HCT116 (cell line): Measurements from ENCODE around the gene ZNF282. TPM values are rescaled to one million over a fixed set of nuclear protein-coding genes. Genes with fewer than 3 reads are reported as not detected.

Experiments used
- ATAC-seq: fragments of 200-7000 bp; cut with Tn5 transposase; 2 replicates; pipeline ENCODE4 v1.9.1; 2020; ENCODE audit warnings: mild to moderate bottlenecking, moderate library complexity
- Bru-seq: library from RNA; stranded (reverse); fragments of 400-500 nt; gene quantifications from one replicate; lab custom pipeline; 2021; lab: Mats Ljungman, UMichigan
- BruChase-seq, 2 experiments: library from RNA; stranded (reverse); fragments of 400-500 nt; gene quantifications; one replicate each; lab custom pipeline; 2021; lab: Mats Ljungman, UMichigan
- BruUV-seq: library from RNA; stranded (reverse); fragments of 400-500 nt; replicated peaks from 2 replicates; lab custom pipeline; 2021; lab: Mats Ljungman, UMichigan
- CTCF ChIA-PET: fragments of 300-600 bp; sonication (Branson Sonifier 250); formaldehyde crosslinking; loops from one replicate; lab custom pipeline; 2021; ENCODE audit warnings: antibody characterized with exemption; lab: Charles Lee
- POLR2A ChIA-PET: fragments of 300-600, 350-600 bp; sonication (Branson Sonifier 250); formaldehyde crosslinking; loops from one replicate; lab custom pipeline; 2021; ENCODE audit warnings: antibody characterized with exemption; lab: Charles Lee
- RAD21 ChIA-PET, 2 experiments: fragments of 300-600 bp; sonication (Branson Sonifier 250); formaldehyde crosslinking; loops; one replicate each; lab custom pipeline; 2023; ENCODE audit warnings: low total read pairs in 2 of 2; ENCODE audit not compliant: uncharacterized antibody in 2 of 2, unreplicated experiment in 2 of 2, low non-redundant PET in 1 of 2; lab: Charles Lee
- DNase-seq: peaks from one replicate; pipeline ENCODE4 v3.0.0-alpha.2; 2010; ENCODE audit warnings: low read depth, low spot score
- H2AFZ ChIP-seq: fragments of 200-600 bp; shearing (Covaris generic), sonication (generic); 2 replicates; pipeline ENCODE4 v1.6.1; 2017; ENCODE audit warnings: low read depth, mixed run types, mixed read lengths, antibody characterized with exemption, low read length; ENCODE audit not compliant: poor library complexity, severe bottlenecking
- H3K27ac ChIP-seq: 2 replicates; pipeline ENCODE4 v1.5.1; 2012; ENCODE audit warnings: low read depth, low read length
- H3K27me3 ChIP-seq: fragments of 200-600 bp; sonication (generic); 2 replicates; pipeline ENCODE4 v1.6.1; 2016; ENCODE audit warnings: mixed run types, low read length, mixed read lengths; ENCODE audit not compliant: insufficient read depth
- H3K36me3 ChIP-seq, 2 experiments: fragments of 200-500 bp in 1 of 2; fragments of 200-600 bp in 1 of 2; sonication (Bioruptor generic) in 1 of 2; sonication (generic) in 1 of 2; 2 replicates each; pipeline versions ENCODE4 v1.5.1 to v1.6.1; 2014 to 2016; ENCODE audit warnings: low read length in 2 of 2, inconsistent platforms in 1 of 2, mixed read lengths in 1 of 2, mixed run types in 1 of 2; ENCODE audit not compliant: insufficient read depth in 2 of 2, control insufficient read depth in 1 of 2
- H3K4me1 ChIP-seq, 2 experiments: fragments of 200-600 bp in 1 of 2; sonication (generic) in 1 of 2; 2 replicates each; pipeline versions ENCODE4 v1.5.1 to v1.6.1; 2012 to 2017; ENCODE audit warnings: low read length in 2 of 2, inconsistent platforms in 1 of 2, mild to moderate bottlenecking in 1 of 2, mixed read lengths in 1 of 2, mixed run types in 1 of 2, moderate library complexity in 1 of 2; ENCODE audit not compliant: insufficient read depth in 2 of 2, control insufficient read depth in 1 of 2
- H3K4me2 ChIP-seq: fragments of 200-600 bp; sonication (generic); 2 replicates; pipeline ENCODE4 v1.6.1; 2017; ENCODE audit warnings: mixed run types, low read length, mixed read lengths
- H3K4me3 ChIP-seq, 2 experiments: fragments of 200-600 bp in 1 of 2; sonication (generic) in 1 of 2; replicated peaks in 1 of 2; 2 replicates each; pipeline ENCODE4 v1.5.1; 2011 to 2016; ENCODE audit warnings: low read length in 2 of 2, control low read depth in 1 of 2, low read depth in 1 of 2, mild to moderate bottlenecking in 1 of 2, mixed read lengths in 1 of 2, mixed run types in 1 of 2
- H3K79me2 ChIP-seq: fragments of 200-600 bp; sonication (generic); 2 replicates; pipeline ENCODE4 v1.6.1; 2017; ENCODE audit warnings: mild to moderate bottlenecking, mixed run types, low read length, moderate library complexity, mixed read lengths; ENCODE audit not compliant: insufficient read depth
- H3K9ac ChIP-seq: fragments of 200-600 bp; sonication (generic); 2 replicates; pipeline ENCODE4 v1.6.1; 2016; ENCODE audit warnings: low read length, mixed read lengths
- H3K9me2 ChIP-seq: fragments of 200-600 bp; sonication (generic), shearing (Covaris generic); 2 replicates; pipeline ENCODE4 v1.6.1; 2017; ENCODE audit warnings: mixed run types, mild to moderate bottlenecking, moderate library complexity; ENCODE audit not compliant: insufficient read depth
- H3K9me3 ChIP-seq, 2 experiments: fragments of 200-500 bp in 1 of 2; fragments of 200-600 bp in 1 of 2; sonication (Bioruptor generic) in 1 of 2; sonication (generic) in 1 of 2; 2 replicates each; pipeline ENCODE4 v1.6.1; 2014 to 2017; ENCODE audit warnings: low read length in 2 of 2, mixed read lengths in 2 of 2, inconsistent platforms in 1 of 2, low read depth in 1 of 2, mild to moderate bottlenecking in 1 of 2, mixed run types in 1 of 2, moderate library complexity in 1 of 2; ENCODE audit not compliant: control insufficient read depth in 1 of 2, insufficient read depth in 1 of 2
- H4K20me1 ChIP-seq: fragments of 200-600 bp; sonication (generic), shearing (Covaris generic); 2 replicates; pipeline ENCODE4 v1.6.1; 2017; ENCODE audit warnings: mixed run types, mild to moderate bottlenecking, moderate library complexity; ENCODE audit not compliant: insufficient read depth
- CEBPB ChIP-seq: IDR thresholded peaks from 2 replicates; pipeline ENCODE4 v1.6.1; 2012; ENCODE audit warnings: low read depth
- EGR1 ChIP-seq: IDR thresholded peaks from 2 replicates; pipeline ENCODE4 v1.6.1; 2012; ENCODE audit warnings: low read depth
- EZH2 ChIP-seq: fragments of 200-600 bp; sonication (generic); IDR thresholded peaks from 2 replicates; pipeline ENCODE4 v1.6.1; 2017; ENCODE audit warnings: antibody characterized with exemption, mixed run types
- EZH2phosphoT487 ChIP-seq: fragments of 200-600 bp; IDR thresholded peaks from 2 replicates; pipeline ENCODE4 v1.6.1; 2018; ENCODE audit warnings: antibody characterized with exemption, borderline replicate concordance
- FOSL1 ChIP-seq: IDR thresholded peaks from 2 replicates; pipeline ENCODE4 v1.6.1; 2012; ENCODE audit warnings: low read depth
- JUND ChIP-seq: IDR thresholded peaks from 2 replicates; pipeline ENCODE4 v1.6.1; 2012
- POLR2AphosphoS5 ChIP-seq: IDR thresholded peaks from 2 replicates; pipeline ENCODE4 v1.6.1; 2011; ENCODE audit warnings: mild to moderate bottlenecking, low read depth, low read length, moderate library complexity
- RAD21 ChIP-seq: IDR thresholded peaks from 2 replicates; pipeline ENCODE4 v1.6.1; 2012; ENCODE audit warnings: low read depth, mild to moderate bottlenecking
- REST ChIP-seq: IDR thresholded peaks from 2 replicates; pipeline ENCODE4 v1.6.1; 2012; ENCODE audit warnings: low read depth
- SIN3A ChIP-seq: IDR thresholded peaks from 2 replicates; pipeline ENCODE4 v1.6.1; 2012; ENCODE audit warnings: low read depth
- SP1 ChIP-seq: IDR thresholded peaks from 2 replicates; pipeline ENCODE4 v1.6.1; 2012; ENCODE audit warnings: low read depth
- SRF ChIP-seq: IDR thresholded peaks from 2 replicates; pipeline ENCODE4 v1.6.1; 2012; ENCODE audit warnings: low read depth
- TCF7L2 ChIP-seq: IDR thresholded peaks from 2 replicates; pipeline ENCODE4 v1.7.0; 2011; ENCODE audit warnings: borderline replicate concordance, inconsistent platforms; ENCODE audit not compliant: insufficient read depth, insufficient read length; ENCODE audit errors: extremely low read depth
- YY1 ChIP-seq: IDR thresholded peaks from 2 replicates; pipeline ENCODE4 v1.6.1; 2011; ENCODE audit warnings: low read length, low read depth, moderate library complexity, mild to moderate bottlenecking; ENCODE audit not compliant: insufficient replicate concordance; ENCODE audit errors: extremely low read depth
- ZBTB33 ChIP-seq: IDR thresholded peaks from 2 replicates; pipeline ENCODE4 v1.6.1; 2011; ENCODE audit warnings: mild to moderate bottlenecking, low read length, moderate library complexity; ENCODE audit not compliant: insufficient replicate concordance; ENCODE audit errors: extremely low read depth
- ZFX ChIP-seq: fragments of 450-650 bp; IDR thresholded peaks from 2 replicates; pipeline ENCODE4 v1.6.1; 2017
- ZNF274 ChIP-seq: fragments of 200-500 bp; sonication (Bioruptor generic); IDR thresholded peaks from 2 replicates; pipeline ENCODE4 v1.6.1; 2014; ENCODE audit warnings: mild to moderate bottlenecking, low read depth, low read length, inconsistent platforms
- intact Hi-C: fragments of 100-400 bp; cut with micrococcal nuclease; formaldehyde crosslinking; loops from 2 replicates; pipeline ENCODE4 v1.10.0; 2022
- long read RNA-seq: library from polyadenylated mRNA; unstranded; transcript quantifications from one replicate; pipeline ENCODE4 v2.0.0, GENCODE V29; 2021; ENCODE audit not compliant: unreplicated experiment
- polyA plus RNA-seq: library from polyadenylated mRNA; unstranded; fragments of >200 nt; gene quantifications from 2 replicates; pipeline ENCODE4 v1.2.1, GENCODE V29; 2012; ENCODE audit warnings: missing spikeins
- total RNA-seq: library from RNA; stranded (reverse); gene quantifications from one replicate; pipeline ENCODE4 v1.2.1, GENCODE V29; 2021; ENCODE audit not compliant: unreplicated experiment
- TF ChIP-seq, protein P1 (sequence below): IDR thresholded peaks from 2 replicates; pipeline ENCODE4 v1.6.1; 2012
- TF ChIP-seq, protein P2 (sequence below): IDR thresholded peaks from 2 replicates; pipeline ENCODE4 v1.6.1; 2012

ZNF282 gene
- 30.4 TPM for total RNA-seq
- 17.3 and 20.7 TPM in 2 replicates for polyA plus RNA-seq
- percentile 85 among the genes with signal in this experiment for Bru-seq, nascent RNA
- BruChase-seq, experiment 1, labeled RNA remaining after a 6-hour chase, result percentile 67 among the genes with signal in this experiment
- BruChase-seq, experiment 2, labeled RNA remaining after a 2-hour chase, result percentile 75 among the genes with signal in this experiment
- long read RNA-seq, partial matches to known transcripts, result 17 of 22 reads
- long read RNA-seq, other reads (novel, unspliced or antisense), result 1 of 22 reads

DNA sequence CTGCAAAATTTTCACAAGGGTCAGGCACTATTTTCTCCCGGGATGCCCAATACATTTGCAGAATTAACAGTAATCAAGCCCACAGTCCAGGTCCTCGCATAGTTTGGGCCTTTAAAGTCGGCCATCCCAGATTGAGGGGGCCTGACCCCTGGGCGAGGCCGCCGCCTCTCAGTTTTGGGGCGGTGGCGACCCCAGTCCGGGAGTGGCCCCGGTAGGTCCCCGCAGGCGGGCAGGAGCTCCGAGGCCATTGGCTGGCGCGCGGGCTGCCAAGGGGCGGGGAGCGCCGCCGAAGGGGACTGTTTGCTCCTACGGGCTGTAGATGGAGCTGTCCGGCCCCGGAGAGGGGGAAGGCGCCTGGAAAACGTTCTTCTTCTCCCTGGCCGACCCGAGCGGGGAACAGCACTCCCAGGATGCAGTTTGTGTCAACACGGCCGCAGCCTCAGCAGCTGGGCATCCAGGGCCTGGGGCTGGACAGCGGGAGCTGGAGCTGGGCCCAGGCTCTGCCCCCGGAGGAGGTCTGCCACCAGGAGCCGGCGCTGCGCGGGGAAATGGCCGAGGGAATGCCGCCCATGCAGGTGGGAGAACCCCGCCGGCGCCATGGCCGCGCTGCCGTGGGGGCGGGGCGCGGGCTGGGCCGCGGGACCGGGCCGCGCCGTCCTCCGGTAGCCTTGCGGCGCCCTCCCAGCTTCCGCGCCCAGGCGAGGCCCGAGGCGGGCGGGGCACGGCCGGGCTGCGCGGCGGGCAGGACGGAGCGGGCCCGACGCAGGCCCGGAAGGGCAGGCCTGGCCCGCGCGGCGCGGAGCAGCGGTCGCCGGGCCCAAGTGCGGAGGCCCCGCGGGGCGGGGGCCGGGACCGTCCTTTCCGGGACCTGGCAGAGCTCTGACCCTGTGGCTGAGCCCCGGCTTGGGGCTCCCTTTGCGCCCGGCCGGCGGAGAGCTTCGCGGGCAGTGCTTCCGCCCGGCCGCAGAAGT lies at the start of gene ZNF282:
TSS of gene ZNF282 (plus strand) at position 367 of the 971 bp plus-strand sequence. CDS start at position 411, 44 bp downstream.
- H3K27ac ChIP-seq, result peak within 1 kb of the TSS; percentile 99
- peak within 1 kb of the TSS; percentile 89 for H3K9ac ChIP-seq
- H2AFZ ChIP-seq, result peak within 1 kb of the TSS; percentile 83
- ChIA-PET POLR2A (interaction anchor here (0.6 to 1.6 kb wide), 7 partner anchors 9 to 575 kb away, joined by 3 to 6 read pairs (median 4); partner anchors contain the start of gene ZNF783), CTCF (interaction anchor here (0.7 to 1.7 kb wide), 6 partner anchors 10 to 130 kb away, joined by 3 to 9 read pairs (median 4); partner anchors contain the start of genes ZNF398 and ZNF425), RAD21 (no interaction called here)
- H4K20me1 ChIP-seq, result no peaks in the 10 kb centered on the region
- intact Hi-C loops, result loop anchor here (5.0 kb wide), 1 partner anchor 37 kb away; no protein-coding TSS in a partner anchor
- peak within 1 kb of the TSS; percentile 91 to 95 for H3K4me3 ChIP-seq
- DNase-seq, result peak; percentile 67
- peaks cover 0 to 3% of the 10 kb centered on the region in 2 experiments; a peak in 1 of 4 replicates for H3K9me3 ChIP-seq
- peaks cover 26 to 27% of the 10 kb centered on the region in 2 experiments for H3K36me3 ChIP-seq
- ATAC-seq, result peak; percentile 96
- H3K9me2 ChIP-seq, result no peaks in the 10 kb centered on the region
- no peaks in the 10 kb centered on the region for H3K27me3 ChIP-seq
- H3K4me2 ChIP-seq, result peak within 1 kb of the TSS; percentile 82
- peaks cover 10 to 17% of the 10 kb centered on the region in 2 experiments for H3K4me1 ChIP-seq
- peaks cover 46% of the 10 kb centered on the region for H3K79me2 ChIP-seq
- no TSS peak for BruUV-seq
- TF ChIP-seq, protein P1, sequence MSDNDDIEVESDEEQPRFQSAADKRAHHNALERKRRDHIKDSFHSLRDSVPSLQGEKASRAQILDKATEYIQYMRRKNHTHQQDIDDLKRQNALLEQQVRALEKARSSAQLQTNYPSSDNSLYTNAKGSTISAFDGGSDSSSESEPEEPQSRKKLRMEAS, result peak; percentile 68
- peak; percentile 6; the same call in 1 of the 2 replicates for TF ChIP-seq SP1
- no peak for TF ChIP-seq CEBPB
- TF ChIP-seq ZNF274, result no peak
- no peak for TF ChIP-seq REST
- no peak for TF ChIP-seq FOSL1
- peak; percentile 24 for TF ChIP-seq TCF7L2
- TF ChIP-seq EGR1, result no peak
- peak; percentile 99 for TF ChIP-seq ZFX
- TF ChIP-seq JUND, result no peak
- peak; percentile 59 for TF ChIP-seq YY1
- no peak for TF ChIP-seq SRF
- no peak for TF ChIP-seq ZBTB33
- TF ChIP-seq SIN3A, result peak; percentile 80
- peak; percentile 84 for TF ChIP-seq POLR2AphosphoS5
- TF ChIP-seq EZH2, result no peak
- TF ChIP-seq, protein P2, sequence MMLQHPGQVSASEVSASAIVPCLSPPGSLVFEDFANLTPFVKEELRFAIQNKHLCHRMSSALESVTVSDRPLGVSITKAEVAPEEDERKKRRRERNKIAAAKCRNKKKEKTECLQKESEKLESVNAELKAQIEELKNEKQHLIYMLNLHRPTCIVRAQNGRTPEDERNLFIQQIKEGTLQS, result no peak
- TF ChIP-seq EZH2phosphoT487, result no peak
- TF ChIP-seq RAD21, result peak; percentile 69
